ENCODE measurements around the gene RNF26.
A peak's percentile ranks its signal among the peaks of the same experiment; 100 is the strongest.

RNF26 gene

DNA sequence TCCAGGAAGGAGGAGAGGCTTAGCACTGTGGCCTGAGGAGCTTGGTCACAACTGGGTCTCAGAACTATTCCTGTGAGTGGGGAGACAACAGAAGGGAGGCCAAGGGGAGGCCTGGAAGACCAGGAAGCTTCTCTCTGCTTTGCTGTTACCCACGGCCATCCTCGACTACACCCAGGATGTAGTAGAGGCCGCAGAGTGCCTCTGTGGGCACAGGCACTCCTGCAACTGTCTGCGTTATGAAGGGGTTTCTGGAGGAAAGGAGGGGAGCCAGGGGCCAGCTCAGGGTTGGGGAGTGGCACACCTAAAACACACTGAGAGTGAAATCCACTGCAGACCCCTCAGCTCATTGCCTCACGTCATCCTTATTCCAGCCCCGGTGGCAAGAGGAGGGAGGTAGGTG is 16.0 kb downstream of the RNF26 start:
- DNase-seq (ENCODE audit: extremely low read depth in 1 of 2, low read depth in 1 of 2), result no peak

DNA sequence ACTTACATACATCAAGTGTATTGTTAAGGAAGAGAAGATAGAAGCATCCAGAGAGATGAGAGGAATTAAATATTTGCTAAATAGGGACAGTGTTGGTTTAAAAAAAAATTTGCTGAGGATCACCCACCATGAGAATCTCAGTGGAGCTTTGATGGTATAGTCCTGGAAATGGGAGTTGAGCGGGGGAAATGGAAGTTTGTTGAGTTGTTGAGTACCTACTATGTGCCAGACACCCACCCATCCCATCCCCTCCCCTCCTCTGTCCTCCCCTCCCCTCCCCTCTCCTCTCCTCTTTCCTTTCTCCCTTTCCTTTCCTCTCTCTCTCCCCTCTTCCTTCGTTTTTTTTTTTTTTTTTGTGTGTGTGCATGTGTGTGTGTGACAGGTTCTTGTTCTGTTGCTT is 16.9 kb downstream of the RNF26 start:
- no peak for DNase-seq (ENCODE audit: extremely low read depth in 1 of 2, low read depth in 1 of 2)

DNA sequence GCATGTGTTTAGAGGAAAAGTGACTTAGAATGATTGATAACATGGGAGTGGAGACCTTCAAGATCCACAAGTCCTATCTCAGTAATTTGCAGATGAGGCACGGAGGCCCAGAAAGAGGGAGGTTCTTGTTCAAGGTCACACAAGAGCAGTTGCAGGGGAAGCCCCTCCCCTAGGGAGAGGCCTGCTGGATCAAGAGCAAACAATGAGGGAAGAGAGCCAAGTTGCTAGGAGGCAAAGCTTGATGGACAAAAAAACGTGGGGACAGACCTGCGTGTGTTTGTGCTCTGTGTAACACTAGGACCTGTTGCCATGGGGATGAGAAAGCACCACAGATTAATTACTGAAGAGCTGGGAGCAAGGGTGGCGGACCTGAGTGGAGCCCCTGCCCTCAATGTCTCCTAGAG is 18.5 kb downstream of the RNF26 start:
- no peak for DNase-seq (ENCODE audit: extremely low read depth in 1 of 2, low read depth in 1 of 2)

DNA sequence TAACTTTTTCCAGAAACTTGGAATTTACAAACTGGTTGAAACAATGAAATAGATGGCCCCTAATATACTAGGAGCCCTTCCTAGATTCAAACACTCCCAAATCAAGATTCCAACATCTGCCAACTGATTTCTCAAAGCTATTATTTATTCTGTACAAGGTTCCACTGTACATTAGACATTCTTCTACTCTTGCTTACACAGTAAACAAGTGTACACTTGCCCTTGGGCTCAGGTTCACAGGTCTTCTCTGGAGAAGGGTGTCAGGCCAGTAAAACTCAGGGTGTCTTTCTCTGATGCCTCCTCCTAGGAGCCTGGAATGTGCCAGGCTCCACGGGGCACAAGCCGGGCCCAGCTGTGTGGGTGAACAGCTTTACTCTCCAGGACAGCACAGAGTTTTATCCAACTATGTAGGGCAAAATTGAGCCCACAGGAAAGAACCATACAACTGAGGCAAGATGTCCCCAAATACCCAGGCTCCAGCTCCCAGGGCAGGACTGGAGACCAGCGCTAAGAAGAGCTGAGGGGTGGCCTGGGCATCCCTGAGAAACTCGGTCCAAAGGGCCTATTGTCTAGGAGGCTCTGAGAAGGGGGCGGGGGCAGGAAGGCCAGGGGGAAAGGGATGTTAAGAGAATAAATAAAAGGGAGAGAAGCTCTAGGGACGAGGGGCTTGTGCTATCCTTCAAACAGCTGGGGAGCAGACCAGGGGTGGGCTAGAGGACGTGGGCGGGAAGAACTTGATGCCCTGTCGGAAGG is 20.9 kb downstream of the RNF26 start:
- no peak for DNase-seq (ENCODE audit: extremely low read depth in 1 of 2, low read depth in 1 of 2)

DNA sequence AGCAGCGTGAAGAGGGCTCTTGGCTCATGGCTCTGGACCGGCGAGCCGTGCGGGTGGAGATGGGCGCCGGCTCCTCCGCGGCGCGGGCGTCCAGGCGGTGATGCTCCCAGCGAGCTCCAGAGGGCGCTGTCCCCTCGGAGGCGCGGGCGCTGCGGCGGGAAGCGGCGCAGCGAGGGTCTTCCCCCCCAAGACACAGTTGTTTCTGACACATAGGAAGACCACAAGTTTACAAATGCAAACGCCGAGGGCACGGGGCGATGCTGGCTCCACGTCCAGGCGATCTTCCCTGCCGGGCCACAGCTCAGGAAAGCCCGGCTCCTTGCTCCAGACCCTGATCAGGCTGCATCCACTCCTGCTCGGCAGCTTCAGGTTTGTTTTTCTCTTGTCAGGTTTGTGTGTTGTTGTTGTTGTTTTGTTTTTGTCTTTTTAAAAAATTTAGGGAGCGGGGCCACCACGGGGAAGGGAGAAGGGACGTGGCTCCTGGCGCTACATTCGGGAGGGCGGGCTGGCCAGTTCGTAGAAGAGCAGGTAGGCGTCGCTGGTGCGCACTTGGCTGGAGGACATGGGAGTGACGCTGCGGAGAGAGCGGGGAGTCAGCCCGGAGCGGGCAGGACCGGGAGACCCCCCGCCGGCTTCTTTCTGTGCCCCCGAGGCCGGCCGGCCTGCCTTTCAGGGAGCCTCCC is 22.2 kb downstream of the RNF26 start:
- peak; percentile 35 to 54 for DNase-seq (ENCODE audit: extremely low read depth in 1 of 2, low read depth in 1 of 2)

DNA sequence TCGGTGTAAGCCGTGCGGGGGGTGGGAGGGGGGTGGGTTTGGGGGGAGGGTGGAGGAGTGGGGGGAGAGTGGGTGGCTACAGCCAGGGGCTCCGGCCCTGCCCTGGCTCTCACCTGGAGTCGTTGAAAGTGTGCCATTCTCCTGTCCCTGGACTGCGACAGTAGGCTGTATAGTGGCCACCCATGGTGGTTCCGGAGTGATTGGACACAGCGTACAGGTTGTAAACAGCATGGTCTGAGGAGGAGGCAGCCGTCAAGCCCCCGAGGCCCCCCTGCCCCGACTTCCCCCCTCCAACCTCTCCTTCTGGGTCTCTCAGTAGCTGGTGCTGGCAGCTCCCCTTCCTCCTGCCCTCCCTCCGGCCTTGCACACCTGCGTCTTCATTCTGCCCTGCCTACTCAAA is 22.7 kb downstream of the RNF26 start:
- no peak for DNase-seq (ENCODE audit: extremely low read depth in 1 of 2, low read depth in 1 of 2)

DNA sequence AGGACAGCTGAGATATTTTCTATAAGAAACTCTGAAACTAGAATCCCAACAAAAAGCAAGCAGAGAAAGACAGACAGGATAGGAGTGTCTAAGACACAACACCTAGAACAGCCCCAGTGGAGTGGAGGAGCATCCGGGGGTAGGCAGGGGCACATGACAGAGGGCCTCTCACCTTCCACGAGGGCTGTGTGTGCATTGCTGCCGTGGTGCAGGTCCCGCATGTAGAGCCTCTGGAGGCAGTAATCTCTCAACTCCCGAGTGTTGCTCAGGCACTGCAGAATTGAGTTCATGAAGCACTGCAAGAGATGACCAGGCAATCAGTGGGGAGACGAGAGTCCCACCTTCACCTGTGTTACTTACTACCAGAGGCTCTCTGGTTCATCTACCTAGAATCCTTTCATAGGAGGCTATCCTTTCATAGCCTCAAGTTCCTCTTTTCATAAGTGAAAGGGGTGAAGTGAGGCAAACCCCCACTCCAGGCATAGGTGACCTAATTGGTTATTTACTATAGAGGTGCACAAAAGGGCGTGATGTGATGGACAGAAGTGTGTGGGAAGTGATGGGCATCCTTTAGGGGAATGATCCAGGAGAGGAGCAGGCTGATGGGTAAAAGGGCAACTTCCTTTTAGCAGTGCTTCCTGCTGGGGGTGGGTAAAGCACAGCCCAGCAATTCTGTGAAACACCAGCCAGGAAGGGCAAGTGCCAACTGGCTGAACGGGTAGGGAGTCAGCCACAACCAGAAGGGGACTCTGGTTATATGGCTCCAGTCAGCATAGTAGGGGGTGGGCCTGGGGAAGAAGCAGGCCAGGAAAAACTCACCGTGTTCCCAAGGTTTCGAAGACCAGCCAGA is 25.3 kb downstream of the RNF26 start:
- no peak for DNase-seq (ENCODE audit: extremely low read depth in 1 of 2, low read depth in 1 of 2)

DNA sequence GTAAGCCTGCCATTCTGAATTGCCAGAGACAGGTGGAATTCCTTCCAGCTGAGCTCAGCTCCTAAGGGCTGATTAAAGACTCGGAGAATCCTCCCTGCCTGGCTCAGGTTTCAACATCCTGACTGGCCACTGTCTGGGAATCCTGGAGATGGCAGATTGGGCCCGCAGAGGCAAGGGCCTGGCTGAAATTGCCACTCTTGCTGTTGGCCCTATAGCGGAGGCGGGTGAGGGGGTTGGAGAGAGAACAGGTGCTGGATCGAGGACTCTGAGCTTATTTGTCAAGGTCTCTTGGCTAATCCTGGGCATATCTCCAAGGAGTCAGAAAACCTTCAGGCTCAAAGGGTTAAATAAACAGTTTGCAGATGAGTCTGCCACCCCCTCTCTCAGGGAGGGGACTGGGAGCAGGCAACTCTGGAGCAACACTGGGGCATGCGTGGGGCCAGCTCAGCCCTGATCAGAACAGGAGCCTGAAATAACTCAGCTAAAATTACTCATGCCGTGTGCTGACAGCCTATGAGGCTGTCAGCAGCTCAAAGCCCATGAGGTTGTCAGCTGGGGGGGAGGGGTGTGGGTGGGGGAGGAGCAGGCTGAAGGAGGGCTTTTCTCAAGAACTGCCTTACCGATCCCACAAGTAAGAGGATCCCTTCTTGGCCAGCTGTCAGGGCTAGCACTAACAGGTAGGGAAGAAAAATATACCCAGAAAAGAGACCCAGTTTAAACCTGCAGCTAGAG is 26.9 kb downstream of the RNF26 start:
- no peak for DNase-seq (ENCODE audit: extremely low read depth in 1 of 2, low read depth in 1 of 2)

DNA sequence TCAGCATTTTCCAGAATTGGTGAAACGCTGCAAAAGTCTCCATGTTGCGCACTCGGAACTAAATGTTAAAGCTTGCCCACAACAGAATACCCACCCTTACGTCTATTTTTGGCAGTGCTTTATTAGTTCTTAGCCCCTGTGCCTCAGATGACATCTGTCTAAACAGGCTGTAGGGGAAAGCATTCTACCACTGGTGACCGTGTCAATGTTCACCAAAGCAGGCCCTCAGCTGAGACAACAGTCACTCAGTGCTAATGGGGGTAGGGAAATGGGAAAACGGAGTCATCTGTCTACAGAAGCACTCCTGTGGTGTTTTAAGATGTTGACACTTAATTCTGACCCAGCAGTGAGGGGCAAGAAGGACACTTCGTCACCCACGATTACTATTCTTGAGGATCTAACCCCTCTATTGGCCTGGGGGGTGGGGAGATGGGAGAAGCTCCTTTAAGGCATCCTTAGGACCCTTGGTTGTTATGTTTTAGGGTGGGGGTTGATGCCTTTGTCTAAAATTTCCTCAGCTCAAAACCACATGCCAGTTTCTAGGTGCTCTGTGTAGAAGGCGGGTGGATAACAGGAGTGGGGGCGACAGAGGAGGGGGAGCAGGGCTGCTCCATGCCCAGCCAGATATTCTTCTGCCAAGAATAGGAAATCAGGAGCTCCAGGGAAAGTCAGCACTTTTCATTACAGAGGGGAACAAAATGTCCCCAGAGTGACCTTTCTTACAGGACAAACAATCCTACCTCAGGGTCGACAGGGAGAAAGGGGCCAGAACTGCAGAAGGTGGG is 27.8 kb downstream of the RNF26 start:
- DNase-seq (ENCODE audit: extremely low read depth in 1 of 2, low read depth in 1 of 2), result no peak

DNA sequence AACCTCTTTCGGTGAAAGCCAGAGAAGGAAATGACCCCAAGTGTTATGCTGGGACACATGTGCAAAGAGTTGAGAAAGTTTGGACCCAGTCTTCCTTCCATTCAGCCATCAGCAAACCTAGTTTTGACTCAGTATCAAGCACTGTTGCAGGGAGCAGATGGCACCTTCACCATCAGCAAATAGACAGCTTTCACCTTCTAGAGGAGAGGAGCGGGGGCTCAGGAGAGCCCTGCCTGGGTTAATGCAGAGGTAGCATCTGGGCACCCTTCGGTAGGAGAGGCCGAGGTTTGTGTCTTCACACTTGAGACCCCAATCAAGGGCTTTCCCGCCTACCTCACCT is 28.4 kb downstream of the RNF26 start:
- no peak for DNase-seq (ENCODE audit: extremely low read depth in 1 of 2, low read depth in 1 of 2)

DNA sequence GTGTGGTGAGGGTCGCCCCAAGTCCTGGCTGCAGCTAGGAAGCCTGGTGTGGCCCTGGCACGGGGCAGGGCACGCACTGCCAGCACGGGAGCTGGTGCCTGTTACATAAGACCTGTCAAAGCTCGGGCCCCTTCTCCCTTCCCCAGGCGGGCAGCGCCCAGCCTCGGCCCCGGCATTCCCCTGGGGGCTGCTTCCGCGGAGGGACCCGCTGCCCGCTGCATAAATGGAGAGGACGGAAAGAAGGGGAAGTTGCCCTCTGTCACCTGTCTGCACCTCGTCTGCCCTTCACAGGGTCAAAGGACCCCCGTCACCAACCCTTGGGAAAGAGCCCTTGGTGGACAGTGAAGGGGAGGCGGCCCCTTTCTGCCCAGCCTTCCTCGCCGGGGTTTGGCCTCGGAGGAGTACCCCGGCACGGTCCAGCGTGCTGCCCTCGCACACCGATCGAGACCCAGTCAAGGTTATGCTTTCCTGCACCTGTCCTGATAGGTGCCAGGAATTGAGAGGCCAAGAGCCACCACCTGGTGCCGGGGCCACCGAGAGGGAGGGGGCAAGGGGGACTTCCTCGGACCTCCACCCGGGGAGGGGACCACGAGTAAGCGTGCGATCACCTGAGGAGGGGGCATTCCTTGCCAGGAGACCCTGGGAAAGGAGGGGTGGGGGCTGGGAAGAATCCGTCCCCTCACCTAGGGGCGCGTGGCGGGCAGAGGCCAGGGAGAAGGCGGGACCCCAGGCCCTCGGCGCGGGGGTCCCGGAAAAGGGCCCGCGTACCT is 28.9 kb downstream of the RNF26 start:
- no peak for DNase-seq (ENCODE audit: extremely low read depth in 1 of 2, low read depth in 1 of 2)

DNA sequence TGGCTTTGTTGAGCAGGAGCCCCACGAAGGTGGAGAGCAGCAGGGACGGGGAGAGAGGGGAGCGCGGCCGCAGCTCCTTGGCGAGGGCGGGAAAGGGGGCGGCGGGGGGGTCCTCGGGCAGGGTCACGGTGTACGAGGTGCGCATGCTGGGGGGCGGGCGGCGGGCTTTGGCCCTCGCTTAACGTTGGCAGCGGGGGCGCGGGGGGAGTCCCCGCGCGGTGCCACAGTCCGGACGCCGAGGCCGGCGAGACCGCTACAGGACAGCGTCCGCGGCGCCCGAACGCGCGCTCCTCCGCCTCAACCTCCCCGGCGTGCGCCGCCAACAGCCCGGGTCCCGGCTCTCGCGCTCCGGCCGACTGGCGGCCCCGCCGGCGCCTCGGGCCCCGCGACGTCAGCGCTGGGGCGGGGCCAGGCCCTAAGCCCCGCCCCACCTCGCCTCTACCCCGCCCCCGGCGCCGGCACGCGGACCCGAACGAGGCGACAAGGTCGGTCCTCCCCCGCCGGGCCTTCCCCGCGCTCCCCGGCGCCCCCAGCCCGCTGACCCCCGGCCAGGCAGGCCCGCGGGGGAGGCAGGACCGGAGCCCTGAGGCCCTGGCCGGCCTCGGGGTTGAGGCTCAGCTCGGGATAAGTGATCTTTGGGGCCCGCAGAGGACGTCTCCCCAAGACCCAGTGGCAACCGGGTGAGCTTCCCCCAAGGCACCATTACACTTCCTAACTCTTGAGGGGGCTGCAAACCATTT is 29.7 kb downstream of the RNF26 start:
- peak in 1 of 2 donors; percentile 46 for DNase-seq (ENCODE audit: extremely low read depth in 1 of 2, low read depth in 1 of 2)

DNA sequence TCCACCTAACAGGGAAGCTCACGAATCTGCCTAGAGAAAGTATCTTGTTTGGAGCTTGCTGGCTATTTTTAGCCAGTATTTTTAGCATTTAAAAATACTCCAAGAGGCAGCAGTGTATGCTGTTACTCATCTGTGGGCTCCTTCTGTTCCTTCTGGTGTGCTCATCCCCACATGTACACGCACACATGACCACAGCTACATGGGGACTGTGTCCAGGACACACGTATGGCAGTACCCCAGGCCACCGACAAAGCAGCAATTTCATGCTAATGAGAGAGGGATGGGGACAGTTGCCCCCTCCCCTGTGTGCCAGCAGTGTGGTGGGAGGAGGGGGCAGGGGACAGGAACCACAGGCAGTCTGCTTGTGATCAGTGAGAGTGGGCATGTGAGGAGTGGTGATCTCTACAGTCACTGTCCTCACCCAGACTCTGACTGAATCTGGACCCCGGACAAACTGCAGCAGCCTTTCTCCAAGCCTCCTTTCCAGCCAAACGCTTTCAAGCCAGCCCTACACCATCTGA is 30.8 kb downstream of the RNF26 start:
- no peak for DNase-seq (ENCODE audit: extremely low read depth in 1 of 2, low read depth in 1 of 2)

DNA sequence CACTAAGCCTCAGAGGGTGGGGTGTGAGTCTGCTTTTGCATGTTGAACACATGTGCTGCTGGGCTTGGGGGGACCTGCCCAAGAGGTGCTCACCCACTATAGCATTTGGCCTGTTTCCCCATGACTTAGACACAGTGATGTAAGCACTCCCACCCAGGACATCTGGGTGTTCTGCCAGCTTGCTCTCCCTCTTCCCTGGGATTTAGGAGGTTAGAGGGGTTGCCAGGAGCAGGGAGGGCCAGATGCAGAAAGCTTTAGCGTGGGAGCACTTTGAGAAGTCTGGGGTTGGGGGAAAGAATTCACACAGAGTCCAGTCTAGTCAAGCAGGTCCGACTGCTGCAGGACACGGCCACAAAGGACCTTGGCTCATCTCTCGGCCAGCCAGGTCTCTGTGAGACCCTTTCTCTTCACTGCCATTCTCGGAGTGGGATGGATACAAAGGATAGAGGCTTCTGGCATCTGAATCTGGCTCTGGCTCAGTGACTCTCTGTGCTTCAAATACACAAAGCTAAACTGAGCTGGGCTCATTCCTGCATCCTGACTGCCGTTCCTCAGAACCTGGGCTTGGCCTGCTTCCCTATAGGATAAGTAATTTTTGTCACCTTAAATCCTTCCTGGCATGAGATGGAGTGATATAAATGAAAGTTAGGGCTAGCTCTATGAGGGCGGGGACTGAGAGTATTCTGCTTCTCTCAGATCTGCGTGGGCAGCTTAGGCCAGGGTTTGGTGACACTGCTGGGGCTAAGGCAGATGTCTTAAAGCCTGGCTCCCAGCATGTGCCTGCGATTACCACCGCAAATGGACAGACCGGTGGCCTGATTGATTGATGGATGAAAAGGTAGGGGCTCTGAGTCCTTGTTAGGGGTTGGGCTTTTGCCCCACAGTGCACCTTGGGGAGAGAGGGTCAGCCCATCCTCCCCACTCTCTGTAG is 32.6 kb downstream of the RNF26 start:
- no peak for DNase-seq (ENCODE audit: extremely low read depth in 1 of 2, low read depth in 1 of 2)

DNA sequence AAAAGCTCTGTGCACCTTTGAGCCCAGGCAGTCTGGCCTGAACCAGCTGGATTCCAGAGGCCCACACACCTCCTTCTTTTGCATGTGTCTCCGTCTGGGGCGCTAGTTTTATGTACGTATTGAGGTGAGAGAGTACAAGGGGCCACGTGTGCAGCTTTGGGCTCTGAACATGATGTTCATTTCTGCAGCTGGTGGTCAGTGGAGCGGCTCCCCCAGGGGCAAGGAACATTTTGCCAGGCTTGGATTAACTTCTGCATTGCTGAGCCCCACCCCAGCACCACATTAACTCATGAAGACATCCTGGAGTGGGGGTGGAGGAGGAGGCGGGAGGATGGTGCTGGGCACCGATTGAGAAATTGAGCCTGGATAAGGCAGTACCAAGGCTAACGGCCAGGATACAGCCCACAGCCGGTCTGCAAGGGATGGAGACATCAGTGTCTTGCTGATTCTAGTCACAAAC is 33.4 kb downstream of the RNF26 start:
- DNase-seq (ENCODE audit: extremely low read depth in 1 of 2, low read depth in 1 of 2), result no peak

DNA sequence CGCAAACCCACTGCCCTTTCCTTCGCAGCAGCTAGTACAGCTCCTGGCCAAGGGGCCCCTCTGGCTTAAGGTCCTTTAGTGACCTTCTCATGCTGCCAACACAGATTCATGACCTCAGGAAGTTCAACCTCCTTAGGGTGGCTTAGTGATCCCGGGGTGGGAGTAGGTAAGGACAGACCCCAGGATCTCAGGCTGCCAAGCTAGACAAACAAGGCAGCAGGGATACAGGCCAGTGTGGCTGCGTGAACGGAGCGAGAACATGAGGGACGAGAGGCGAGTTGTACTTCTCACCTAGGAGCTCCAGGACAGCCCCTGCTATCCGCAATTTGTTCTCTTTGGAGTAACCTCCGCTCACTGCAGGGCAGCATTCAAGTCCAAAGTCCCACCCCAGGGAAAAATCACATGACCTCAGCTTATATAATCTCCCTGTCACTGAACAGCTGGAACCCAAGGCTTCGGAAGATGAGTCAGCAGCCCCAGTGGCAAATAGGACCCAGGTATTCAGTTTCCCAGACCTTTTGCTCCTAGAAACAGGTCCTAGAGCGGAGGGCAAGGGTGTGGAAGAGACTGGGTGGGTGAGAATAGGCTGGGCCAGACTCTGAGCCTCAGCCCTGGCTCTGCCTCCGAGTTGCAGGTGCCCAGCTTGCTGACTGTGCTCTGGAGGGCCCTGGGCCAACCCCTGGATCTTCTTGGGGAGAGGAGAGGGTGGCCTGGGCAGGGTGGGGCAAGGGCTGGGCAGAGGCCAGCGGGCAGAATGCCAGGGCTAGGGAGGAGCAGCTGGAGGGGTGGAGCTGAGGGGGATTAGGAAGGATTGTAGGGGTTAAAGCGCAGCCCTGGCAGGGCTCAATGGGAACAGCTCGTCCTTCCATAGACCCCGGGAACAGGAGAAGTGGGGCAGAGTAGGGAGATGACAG is 34.1 kb downstream of the RNF26 start:
- DNase-seq (ENCODE audit: extremely low read depth in 1 of 2, low read depth in 1 of 2), result no peak
